Stimulated activated CD4-positive, alpha-beta T cell treated with anti-CD3 and anti-CD28 coated beads, Interleukin-15, amount 100 ng/mL, for 1 hour (primary cell): ENCODE measurements around the gene SPPL3.

Source experiments
- DNase-seq, 2 donors: peaks; one replicate each; pipeline ENCODE4 v3.0.0-alpha.2; 2020; ENCODE audit warnings: low read depth in 1 of 2, low spot score in 1 of 2

Gene SPPL3

DNA sequence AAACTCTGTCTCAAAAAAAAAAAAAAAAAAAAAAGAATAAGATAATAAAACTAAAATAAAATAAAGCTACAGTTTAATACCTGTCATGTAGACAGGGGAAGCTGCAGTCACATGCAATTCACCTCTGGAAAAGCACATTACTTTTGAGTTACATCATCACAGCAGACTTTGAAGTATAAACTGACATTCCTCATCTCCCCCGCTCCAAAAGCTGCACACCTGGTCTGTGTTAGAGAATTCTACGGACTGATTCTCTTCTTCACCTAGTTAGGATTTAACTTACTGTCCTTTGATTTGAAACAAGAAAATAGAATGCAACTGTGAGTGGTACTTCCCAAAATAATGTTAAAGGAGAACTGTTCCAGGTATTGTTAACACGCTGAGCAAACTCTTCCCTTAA, 25.1 kb downstream of the SPPL3 start:
- no peak for DNase-seq

DNA sequence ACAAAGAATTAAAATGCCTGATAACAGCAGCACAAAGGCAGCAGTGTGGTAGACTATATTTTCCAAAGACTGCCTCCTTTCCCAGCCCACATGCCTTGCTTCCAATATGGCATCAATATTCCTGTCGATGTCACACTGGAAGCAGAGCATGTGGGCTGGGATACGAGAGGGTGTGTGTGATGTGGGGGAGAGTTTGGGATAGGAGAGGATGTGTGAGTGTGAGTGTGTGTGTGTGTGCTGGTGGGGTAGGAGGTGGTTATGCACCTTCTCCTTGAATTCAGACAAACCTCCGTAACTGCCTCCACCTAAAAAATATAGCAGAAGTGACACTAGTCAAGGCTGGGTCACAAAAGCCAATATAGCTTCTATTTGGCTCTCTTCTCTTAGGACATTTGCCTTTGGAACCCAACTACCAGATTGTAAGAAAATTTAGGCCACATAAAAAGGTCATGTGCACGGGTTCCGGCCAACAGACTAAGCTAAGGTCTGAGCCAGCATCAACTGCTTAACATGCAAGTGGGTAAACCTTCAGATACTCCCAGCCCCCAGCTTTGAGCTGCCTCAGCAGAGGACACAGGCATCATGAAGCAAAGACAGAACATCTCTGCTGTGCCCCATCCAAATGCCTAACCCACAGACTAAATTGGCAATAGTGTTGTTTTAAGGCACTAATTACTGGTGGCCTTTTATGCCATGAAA, 29.5 kb downstream of the SPPL3 start:
- no peak for DNase-seq

DNA sequence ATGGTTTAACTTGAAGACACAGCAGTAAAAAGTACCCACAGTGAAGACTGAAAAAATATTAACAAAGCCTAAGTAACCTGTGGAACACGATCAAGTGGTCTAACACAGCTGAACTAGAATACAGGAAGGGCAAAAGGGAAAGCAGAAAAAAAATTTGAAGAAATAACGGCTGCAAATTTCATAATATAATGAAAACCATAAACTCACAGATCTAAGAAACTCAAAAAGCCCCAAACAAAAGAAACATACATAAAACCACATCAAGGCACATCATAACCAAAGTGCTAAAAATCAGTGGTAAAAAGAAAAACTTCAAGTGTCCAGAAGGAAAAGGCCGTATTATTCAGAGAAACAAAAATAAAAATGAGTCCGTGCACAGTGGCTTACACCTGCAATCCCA, 30.9 kb downstream of the SPPL3 start:
- no peak for DNase-seq

DNA sequence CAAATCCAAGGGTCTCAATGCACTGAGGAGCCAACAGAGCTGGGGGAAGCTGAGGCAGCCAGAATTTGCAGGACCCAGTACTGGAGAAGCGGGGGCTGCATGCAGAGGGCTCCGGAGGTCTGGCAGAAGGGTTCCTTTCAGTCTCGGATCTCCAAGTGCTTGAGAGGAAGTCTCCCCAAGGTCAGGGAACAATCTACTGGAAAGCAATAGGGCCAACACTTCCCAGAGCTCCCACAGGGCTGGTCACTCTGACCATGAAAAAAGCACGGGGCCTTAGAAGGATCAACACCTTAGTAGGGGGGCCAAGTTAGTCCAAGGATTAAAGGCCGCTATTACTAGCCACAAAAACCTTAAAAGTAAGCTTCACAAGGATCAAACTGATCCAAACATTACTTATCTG, 31.7 kb downstream of the SPPL3 start:
- DNase-seq: no peak

DNA sequence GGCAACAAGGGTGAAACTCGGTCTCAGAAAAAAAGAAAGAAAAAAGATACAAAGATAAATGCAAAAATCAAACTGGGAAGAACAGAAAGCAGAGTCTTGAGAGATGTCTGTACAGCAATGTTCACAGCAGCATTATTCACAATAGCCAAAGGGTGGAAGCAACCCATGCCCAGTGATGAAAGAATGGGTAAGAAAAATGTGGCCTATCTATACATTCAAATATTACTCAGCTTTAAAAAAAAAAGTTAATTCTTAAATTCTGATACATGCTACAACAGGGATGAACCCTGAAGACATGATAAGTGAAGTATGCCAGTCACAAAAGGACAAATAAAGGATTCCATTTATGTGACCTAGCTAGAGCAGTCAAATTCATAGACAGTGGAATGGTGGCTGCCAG, 33.7 kb downstream of the SPPL3 start:
- no peak for DNase-seq

DNA sequence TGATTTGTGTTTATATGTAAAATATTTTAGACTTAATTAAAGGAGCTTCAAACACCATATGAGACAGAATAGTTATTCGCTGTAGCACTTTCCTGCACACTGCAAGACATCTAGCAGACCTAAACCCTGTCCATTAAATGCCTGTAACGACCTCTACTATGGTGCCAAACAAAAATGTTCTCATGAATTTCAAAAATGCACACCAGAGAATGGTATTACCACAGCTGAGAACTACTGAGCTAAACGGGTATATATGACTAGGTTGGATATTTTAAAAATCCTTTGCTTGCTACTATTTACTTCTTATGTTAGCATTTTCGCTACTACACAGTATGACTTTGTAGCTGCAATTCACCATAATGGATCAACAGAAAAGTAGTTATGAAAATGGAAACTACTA, 34.8 kb downstream of the SPPL3 start:
- no peak for DNase-seq

DNA sequence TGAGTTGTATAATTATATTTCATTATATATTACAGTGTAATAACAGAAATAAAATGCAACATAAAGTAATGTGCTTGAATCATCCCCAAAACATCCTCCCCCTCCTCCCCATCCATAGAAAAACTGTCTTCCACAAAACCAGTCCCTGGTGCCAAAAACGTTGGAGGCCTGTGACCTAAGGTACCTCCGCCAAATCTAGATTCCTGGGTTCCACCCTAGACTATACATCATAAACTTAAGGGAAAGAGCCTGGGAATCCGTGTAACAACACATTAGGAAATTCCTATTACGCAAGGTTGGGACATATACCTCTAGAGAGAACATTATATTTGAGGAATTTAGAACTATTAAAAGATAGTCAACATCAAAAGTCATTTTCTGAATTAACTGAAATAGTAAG, 38.0 kb downstream of the SPPL3 start:
- no peak for DNase-seq

DNA sequence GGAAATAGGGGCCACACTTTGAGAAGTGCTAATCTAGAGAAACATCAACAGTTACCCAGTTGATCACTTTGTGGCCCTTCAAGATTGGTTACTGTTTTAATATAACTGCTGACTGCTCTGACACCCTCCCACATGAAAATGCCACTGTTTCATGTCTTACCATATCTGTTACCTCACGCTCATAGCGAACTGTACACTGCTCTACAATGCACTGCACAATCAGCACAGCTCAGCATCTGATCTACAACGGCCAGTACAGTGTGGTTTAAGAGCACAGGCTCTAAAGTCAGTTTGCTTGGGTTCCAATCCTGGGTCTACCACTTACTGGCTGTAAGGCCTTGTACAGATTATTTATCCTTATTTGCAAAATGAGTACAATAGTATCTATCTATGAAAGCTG, 39.1 kb downstream of the SPPL3 start:
- DNase-seq: no peak

DNA sequence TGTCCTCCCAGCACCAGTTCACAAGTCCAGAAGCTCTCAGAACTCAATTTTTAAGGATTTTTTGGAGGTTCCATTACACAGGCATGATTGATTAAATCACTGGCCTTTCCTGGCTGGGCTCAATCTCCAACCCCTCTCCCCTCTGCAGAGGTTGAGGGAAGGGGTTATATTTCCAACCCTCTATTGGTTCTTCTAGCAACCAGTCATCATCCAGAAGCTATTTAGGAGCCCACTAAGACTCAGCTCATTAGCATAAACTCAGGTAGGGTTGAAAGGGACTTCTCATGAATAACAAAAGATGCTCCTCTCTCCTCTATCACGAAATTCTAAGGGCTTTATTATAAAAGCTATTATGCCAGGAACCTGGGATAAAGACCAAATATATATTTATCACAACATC, 41.5 kb downstream of the SPPL3 start:
- DNase-seq: no peak

DNA sequence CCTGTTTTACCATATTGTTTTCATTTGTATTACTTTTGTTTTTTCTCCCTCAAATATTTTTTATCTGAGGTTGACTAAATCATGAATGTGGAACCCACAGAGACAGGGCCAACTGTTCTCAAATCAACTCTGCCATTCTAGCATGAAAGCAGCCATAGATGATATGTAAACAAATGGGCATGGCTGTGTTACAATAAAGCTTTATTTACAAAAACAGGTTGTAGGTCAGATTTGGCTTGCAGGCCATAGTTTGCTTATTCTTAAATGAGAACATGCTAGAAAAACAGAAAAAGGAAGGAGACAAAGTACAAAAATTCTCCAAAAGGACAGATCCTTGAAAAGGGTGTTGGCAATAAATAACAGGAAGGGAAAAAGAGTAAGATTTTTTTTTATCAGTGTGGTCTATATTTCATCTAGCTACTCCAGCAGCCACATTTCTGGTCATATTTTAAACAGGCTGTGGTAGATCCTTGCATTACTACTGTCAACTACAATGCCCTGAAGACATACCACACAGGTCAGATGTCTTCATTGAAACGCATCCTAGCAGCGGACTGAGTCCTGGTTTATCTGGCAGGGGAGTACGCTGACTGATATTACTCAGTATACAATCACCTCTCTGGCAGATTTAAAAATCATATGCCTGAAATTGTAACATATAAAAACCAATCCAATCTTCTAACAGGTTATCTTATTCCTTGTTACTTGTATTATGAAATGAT, 42.9 kb downstream of the SPPL3 start:
- DNase-seq: no peak

DNA sequence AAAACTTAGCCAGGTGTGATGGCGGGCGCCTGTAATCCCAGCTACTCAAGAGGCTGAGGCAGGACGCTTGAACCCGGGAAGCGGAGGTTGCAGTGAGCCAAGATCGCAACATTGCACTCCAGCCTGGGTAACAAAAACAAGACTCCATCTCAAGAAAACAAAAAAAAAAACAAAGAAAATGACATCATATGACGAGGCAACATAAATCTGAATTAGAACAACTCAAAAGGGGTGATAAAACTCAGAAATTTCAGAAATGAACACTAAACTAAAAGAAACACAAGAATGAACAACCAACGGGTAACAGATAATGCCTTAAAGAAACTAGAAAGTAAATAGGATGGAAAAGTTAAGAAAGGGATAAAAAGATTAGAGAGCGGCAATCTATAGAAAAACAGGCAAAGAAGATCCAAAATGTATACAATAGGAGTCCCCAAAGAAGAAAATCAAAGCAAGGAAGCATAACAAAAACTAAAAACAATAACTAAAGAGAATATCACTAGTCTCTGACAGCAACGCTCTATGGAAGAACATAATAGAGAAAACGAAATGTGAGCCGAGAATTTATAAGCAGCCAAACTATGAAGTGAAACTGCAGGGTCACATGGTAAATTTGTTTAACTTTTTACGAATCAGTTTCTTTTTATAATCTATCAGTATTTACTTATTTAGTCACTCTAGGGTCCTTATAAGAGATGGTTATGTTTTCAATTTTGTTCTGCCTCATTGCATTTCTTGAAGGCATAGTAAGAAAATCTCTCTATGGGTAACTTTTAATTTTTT, 45.7 kb downstream of the SPPL3 start:
- no peak for DNase-seq

DNA sequence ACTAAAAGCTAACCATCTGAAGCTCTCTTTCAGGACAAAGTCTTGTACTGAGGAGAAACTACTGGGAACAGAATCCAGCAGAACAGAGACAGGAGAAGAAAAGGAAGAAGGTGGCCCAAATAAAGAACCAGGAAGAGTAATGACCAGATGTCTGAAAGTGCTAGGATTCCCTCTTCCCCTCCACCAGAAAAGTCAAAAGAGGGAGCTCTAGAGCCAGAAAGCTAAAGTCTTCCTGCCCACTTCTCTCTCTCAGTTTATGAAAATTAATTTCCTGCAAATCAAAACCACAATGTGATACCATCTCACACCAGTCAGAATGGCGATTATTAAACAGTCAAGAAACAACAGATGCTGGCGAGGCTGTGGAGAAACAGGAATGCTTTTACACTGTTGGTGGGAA, 47.2 kb downstream of the SPPL3 start:
- DNase-seq: no peak

DNA sequence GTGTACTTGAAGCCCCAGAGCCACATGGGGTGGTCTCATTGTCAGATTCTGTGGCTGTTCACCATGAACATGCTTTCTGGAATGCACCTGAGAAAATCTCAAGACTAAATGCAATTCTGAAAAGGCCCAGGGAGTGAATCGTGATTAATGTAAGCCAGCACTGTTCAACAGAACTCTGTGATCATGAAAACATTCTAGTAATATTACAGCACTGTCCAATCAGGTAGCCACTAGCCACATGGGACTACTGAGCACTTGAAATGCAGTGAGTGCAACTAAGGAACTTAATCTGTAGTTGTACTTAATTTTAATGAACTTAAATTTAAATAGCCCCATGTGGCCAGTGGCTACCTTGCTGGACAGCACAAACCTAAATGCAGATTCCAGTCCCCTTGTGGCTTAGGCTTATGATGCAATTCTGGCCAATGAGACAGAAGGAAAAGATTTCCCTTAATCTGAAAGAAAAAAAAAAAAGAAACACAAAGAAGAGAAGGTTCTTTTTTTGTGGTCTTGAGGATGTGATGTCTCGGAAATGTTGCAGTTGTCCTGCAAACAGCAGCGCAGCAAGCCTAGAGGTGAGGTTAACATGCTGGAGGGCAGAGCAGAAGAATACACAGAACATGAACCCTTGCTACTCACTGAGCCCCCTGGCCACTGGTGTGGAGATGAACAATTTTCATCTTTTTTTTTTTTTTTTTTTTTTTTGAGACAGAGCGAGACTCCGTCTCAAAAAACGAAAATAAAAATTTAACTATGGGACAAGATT, 48.2 kb downstream of the SPPL3 start:
- no peak for DNase-seq

DNA sequence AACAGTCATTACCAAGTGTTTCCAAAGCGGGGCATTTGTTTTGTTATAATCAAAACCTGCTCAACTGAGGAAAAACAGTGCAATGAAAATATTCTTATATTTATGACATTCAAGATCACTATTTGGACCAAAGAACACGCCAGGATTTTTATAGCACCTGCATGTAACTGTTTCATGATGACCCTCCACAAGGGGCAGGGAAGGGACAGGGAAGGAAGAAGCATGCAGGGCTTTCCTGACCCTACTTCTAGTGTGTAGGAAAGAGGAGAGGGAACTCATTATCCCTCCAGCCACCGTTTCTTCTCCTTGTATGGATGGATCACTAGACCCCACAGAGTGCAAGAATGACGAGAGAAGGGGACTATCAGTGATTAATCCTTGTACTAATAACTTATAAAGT, 49.4 kb downstream of the SPPL3 start:
- no peak for DNase-seq

DNA sequence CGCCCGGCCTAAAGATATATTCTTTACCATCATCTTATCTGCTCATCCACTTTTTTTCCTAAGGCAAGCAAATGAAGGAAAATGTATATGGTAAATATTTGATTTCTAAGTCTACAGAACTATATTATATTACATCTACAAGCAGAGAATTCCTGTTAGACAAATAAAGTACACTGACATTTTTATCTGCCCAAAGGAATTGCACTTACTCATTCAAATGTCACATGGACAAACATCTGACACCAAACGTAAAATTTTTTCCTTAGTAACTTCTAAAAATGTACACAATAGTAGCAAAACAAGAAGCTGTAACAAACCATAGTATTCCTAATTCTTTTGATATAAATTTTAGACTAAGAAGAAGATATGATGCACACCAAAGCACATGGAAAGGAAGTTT, 51.0 kb downstream of the SPPL3 start:
- no peak for DNase-seq

DNA sequence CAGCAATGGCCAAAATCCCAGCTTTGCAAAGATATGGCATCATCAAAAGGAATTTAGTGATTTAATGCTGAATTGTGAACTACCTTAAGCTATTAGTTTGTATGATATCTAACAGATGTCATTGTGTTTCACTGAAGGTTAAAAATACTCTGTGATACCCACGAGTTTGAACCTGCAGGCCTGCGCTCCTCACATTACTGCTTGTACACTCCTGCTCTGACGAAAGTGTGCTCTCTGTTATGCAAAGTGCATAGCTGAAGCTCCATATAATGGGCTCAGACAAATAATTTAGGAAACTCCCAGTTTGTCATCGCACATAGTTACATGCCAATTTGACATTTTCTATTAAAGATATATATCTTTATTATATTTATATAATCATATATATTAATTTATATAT, 52.2 kb downstream of the SPPL3 start:
- DNase-seq: no peak

DNA sequence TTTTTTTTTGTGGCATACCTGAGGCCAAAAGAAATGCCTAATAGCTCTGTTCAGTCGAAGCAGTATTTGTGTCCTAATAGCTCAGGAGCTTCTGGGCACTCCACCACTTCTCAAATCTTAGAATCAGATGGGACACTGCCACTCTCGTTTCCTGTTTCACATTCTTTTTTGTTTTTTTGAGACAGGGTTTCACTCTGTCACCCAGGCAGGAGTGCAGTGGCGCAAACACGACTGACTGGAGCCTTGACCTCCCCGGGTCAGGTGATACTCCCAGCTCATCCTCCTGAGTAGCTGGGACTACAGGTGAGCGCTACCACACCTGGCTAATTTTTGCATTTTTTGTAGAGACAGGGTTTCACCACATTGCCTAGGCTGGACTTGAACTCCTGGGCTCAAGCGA, 52.7 kb downstream of the SPPL3 start:
- no peak for DNase-seq

DNA sequence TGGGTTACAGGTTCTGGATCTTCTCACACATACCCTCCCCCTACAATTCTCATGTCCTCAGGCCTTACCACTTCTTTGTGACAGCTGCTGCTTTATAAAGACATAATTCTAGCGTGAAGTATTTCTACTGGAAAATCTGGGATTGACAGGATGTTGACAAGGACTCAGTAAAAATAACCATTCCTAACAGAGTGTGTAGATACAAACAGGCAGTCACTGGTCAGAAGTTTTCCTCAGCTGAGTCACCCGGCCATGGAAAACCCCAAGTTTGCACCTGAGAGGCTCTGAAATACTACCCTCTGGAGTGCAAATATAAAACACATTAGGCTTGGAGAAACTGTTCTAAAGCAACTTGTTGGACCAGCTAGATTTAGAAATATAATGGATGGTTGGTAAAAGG, 54.4 kb downstream of the SPPL3 start:
- DNase-seq: no peak

DNA sequence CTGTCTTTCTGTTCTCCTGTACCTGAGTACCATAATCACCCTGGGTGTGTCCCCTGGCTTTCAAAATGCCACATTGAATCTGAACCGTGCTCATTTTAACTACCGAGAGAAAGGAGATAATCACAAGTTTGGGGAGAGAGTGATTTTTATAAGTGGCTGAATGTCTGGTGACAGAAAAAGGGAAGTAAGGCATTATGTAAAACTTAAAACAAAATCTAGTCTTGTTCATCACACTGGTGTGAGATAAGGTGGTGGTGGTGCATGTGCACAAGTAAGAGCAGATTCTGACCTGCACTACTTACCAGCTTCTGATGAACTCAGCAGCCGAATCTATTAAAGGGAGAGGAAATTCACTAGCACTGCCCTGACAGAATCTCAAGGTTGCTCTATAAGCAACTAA, 56.3 kb downstream of the SPPL3 start:
- DNase-seq: no peak

DNA sequence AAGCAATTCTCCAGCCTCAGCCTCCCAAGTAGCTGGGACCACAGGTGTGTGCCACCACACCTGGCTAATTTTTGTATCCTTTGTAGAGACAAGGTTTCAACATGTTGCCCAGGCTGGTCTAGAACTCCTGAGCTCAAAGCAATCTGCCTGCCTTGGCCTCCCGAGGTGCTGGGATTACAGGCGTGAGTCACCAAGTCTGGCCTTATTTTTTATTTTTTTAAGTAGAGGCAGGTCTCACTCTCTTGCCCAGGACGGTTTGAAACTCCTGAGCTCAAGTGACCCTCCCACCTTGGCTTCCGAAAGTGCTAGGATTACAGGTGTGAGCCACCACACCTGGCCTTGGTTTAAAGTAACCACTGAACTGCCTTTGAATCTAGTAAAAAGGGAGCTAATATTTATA, 56.8 kb downstream of the SPPL3 start:
- no peak for DNase-seq

DNA sequence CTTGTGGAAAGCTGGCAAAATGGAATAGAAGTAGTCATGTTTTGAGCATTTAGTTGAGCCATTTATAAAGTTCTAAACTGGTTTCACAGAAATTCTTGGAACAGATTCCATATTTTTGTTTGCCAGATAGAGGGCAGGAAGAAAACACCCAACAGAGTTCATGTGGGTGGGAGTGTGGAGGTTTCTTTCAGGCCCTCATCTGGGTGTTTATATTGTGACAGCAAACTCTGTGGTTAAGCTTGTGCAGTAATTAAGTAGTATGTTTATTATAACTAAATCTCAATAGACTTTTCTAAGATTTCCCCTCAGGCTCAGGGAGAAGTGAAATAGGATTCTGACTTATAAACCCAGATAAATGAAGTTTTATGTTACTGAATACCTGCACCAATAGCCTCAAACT, 57.4 kb downstream of the SPPL3 start:
- no peak for DNase-seq

DNA sequence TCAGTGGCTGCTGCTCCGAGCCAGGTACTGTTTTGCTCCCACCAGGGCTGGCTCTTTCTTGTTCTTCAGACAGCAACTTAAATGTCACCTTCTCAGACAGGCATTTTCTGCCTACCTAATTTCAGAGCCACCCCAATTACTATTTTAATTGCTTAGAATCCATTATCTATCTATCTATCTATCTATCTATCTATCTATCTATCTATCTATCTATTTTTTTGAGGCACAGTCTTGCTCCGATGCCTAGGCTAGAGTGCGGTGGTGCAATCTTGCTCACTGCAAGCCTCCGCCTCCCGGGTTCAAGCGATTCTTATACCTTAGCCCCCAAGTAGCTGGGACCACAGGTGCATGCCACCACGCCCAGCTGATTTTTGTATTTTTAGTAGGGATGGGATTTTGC, 58.5 kb downstream of the SPPL3 start:
- DNase-seq: no peak
